ENCODE results near the gene MMP7.

MMP7 gene

DNA sequence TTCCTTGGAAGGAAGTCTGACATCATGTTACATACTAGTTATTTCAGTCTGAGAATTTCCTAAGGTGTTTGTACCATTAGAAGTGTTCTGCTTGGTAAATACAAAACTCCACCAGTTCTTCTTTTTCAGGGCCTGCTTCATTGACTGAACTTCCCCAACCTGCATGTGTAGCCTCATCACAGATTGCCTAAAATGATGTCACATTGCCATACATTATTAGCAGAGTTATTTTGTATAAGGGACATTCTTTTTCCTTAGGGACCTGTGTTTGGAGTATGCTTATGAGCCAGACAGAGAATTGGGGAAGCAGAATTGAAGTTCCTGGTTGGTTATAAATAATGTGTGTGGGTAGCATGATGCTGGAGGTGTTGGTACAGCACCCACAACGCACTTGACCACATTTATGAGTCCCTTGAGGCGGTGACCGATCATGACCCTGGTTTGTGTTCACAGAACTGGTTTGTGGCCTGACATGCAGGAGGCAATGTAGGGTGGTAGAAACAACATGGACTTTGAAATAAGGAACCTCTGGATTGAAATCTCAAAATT is 16.4 kb upstream of the MMP7 start:
- no peak overlapping the region for H3K4me3 ChIP-seq (ENCODE audit: low read depth, low read length)
- TF ChIP-seq, protein P1, sequence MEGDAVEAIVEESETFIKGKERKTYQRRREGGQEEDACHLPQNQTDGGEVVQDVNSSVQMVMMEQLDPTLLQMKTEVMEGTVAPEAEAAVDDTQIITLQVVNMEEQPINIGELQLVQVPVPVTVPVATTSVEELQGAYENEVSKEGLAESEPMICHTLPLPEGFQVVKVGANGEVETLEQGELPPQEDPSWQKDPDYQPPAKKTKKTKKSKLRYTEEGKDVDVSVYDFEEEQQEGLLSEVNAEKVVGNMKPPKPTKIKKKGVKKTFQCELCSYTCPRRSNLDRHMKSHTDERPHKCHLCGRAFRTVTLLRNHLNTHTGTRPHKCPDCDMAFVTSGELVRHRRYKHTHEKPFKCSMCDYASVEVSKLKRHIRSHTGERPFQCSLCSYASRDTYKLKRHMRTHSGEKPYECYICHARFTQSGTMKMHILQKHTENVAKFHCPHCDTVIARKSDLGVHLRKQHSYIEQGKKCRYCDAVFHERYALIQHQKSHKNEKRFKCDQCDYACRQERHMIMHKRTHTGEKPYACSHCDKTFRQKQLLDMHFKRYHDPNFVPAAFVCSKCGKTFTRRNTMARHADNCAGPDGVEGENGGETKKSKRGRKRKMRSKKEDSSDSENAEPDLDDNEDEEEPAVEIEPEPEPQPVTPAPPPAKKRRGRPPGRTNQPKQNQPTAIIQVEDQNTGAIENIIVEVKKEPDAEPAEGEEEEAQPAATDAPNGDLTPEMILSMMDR (IDR thresholded peaks at IDR 0.05; ENCODE audit: low read depth, low read length, missing control alignments) = no peak
- DNase-seq (ENCODE audit: low read depth) = no peak
- in situ Hi-C loops (cut with HindIII; ENCODE audit: low sequenced_read_pairs) = no loop called here

DNA sequence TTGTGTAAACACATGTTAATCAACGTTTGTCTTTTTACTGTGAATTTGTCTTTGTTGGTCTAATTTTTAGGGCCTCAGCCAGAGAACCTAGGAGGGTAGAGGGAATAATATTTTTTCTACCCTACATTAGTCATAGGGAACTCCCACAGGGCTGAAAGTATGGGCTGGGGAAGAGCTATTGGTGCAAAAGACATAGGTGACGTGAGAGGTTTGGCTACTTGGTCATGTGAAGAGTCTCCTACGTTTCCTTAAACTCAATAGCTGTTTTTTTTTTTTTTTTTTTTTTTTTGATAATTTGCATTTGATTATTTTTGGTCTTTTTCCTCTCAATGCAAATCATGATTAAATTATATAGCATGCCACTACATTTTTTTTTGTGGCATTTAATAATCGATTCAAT is 15.9 kb upstream of the MMP7 start:
- TF ChIP-seq, protein P1 (IDR thresholded peaks at IDR 0.05; ENCODE audit: low read depth, low read length, missing control alignments) = no peak
- no peak overlapping the region for H3K4me3 ChIP-seq (ENCODE audit: low read depth, low read length)
- DNase-seq (ENCODE audit: low read depth) = no peak
- in situ Hi-C loops (cut with HindIII; ENCODE audit: low sequenced_read_pairs) = no loop called here

DNA sequence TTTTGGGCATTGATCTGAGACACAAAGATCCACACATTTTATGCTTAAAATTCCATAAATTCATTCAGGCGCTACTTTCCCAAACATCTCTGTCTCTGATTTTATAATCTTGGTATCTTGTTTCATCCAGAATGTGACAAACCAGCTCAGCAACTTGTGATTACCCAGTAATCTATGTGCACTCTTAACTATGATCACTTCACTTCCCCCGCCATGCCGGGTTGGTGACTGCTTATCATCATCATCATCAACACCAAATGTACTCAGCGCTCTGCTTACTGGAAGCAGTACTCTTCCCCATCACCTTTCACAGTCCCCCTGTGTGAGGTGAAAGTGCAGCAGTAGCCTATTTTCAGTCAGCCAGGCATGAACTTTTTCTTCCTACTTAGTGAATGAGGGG is 15.2 kb upstream of the MMP7 start:
- no peak overlapping the region for H3K4me3 ChIP-seq (ENCODE audit: low read depth, low read length)
- no peak for DNase-seq (ENCODE audit: low read depth)
- TF ChIP-seq, protein P1 (IDR thresholded peaks at IDR 0.05; ENCODE audit: low read depth, low read length, missing control alignments) = no peak
- in situ Hi-C loops (cut with HindIII; ENCODE audit: low sequenced_read_pairs) = no loop called here

DNA sequence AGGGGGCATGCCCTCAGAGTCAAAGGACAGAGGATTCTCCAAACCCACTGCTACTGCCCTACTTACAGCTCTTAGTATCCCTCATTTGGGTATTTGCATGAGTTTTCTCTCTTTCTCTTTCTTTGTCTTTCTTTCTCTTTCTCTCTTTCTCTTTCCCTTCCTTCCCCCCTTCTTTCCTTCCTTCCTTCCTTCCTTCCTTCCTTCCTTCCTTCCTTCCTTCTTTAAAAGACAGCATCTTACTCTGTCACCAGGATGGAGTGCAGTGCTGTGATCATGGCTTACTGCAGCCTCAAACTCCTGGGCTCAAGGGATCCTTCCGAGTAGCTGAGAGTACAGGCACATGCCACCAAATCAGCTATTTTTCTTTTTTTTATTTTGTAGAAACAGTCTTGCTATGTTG is 14.0 kb upstream of the MMP7 start:
- H3K4me3 ChIP-seq (ENCODE audit: low read depth, low read length) = no peak overlapping the region
- in situ Hi-C loops (cut with HindIII; ENCODE audit: low sequenced_read_pairs) = no loop called here
- DNase-seq (ENCODE audit: low read depth) = no peak
- TF ChIP-seq, protein P1 (IDR thresholded peaks at IDR 0.05; ENCODE audit: low read depth, low read length, missing control alignments) = no peak

DNA sequence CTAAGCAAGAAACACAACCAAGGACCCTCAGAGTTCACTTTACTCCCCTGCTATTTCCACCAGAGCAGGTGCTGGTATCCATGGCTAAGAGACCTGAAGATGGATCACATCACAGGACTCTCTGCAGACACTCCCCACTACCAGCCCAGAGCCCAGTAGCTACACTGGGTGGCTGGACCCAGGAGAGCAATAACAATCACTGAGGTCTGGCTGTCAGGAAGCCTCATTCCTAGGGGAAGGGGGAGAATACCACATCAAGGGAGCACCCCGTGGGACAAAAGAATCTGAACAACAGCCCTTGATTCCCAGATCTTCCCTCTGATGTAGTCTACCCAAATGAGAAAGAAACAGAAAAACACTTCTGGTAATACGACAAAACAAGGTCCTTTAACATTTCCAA is 9.0 kb upstream of the MMP7 start:
- TF ChIP-seq, protein P1 (IDR thresholded peaks at IDR 0.05; ENCODE audit: low read depth, low read length, missing control alignments) = no peak
- H3K4me3 ChIP-seq (ENCODE audit: low read depth, low read length) = no peak overlapping the region
- DNase-seq (ENCODE audit: low read depth) = no peak
- in situ Hi-C loops (cut with HindIII; ENCODE audit: low sequenced_read_pairs) = no loop called here

DNA sequence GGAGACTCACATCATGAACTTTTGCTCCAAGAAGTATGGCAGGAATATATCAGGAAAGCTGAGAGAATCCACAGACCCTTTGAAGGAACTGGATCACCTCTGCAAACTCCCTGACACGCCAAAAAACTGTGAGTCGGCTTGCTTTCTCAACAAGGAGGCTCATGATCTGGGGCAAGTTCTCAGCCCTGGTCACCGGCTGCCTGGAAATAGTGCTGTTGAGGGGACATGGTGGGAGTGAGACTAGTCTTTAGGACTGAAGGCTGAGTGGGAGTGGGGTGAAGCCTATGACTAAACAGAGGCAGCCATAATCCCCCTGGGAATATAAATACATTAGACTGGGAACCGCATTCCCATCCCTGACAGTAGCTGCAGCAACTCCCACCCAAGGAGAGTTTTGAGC is 8.4 kb upstream of the MMP7 start:
- in situ Hi-C loops (cut with HindIII; ENCODE audit: low sequenced_read_pairs) = no loop called here
- DNase-seq (ENCODE audit: low read depth) = no peak
- TF ChIP-seq, protein P1 (IDR thresholded peaks at IDR 0.05; ENCODE audit: low read depth, low read length, missing control alignments) = no peak
- no peak overlapping the region for H3K4me3 ChIP-seq (ENCODE audit: low read depth, low read length)

Measured in astrocyte of the cerebellum (primary cell).